Muscle layer of colon (tissue), 2 donors: ENCODE measurements around the gene SLC29A4.
"Not testable (repeated sequence)": the region's sequence is repeated elsewhere in the genome, so short reads cannot be mapped to it uniquely, and the experiment has no call there.

Experiments used
- H3K27ac ChIP-seq: one replicate; pipeline ENCODE4 v1.7.0; 2013; ENCODE audit warnings: low read depth, mild to moderate bottlenecking, low read length, moderate library complexity
- H3K27me3 ChIP-seq, 2 donors: one replicate each; pipeline ENCODE4 v1.7.0; 2013; ENCODE audit warnings: low read length in 2 of 2, mild to moderate bottlenecking in 2 of 2; ENCODE audit not compliant: insufficient read depth in 2 of 2, control insufficient read depth in 1 of 2
- H3K36me3 ChIP-seq: one replicate; pipeline ENCODE4 v1.7.0; 2013; ENCODE audit warnings: mild to moderate bottlenecking, low read length; ENCODE audit not compliant: insufficient read depth
- H3K4me1 ChIP-seq: one replicate; pipeline ENCODE4 v1.7.0; 2013; ENCODE audit warnings: mild to moderate bottlenecking, low read length; ENCODE audit not compliant: insufficient read depth
- H3K4me3 ChIP-seq, 2 donors: one replicate each; pipeline ENCODE4 v1.7.0; 2013; ENCODE audit warnings: low read length in 2 of 2, low read depth in 1 of 2, mild to moderate bottlenecking in 1 of 2, moderate library complexity in 1 of 2
- H3K9ac ChIP-seq: one replicate; pipeline ENCODE4 v1.7.0; 2013; ENCODE audit warnings: low read length
- H3K9me3 ChIP-seq: one replicate; pipeline ENCODE4 v1.7.0; 2013; ENCODE audit warnings: mild to moderate bottlenecking, low read length
- donor health status: abdominal sarcoma.
- donor health status: Adenocarcinoma of cecum.

The SLC29A4 gene

GRCh38 chr7:5282543-5283316 is at the start of gene SLC29A4:
Gene SLC29A4, plus strand, starts transcription at chr7:5282943. Its CDS starts 4,874 bp downstream, at chr7:5287817.
- no peak within 1 kb of the TSS for H3K9ac ChIP-seq
- no peaks in the 10 kb centered on the region for H3K36me3 ChIP-seq
- no peak within 1 kb of the TSS for H3K27ac ChIP-seq
- no peaks in the 10 kb centered on the region for H3K4me1 ChIP-seq
- no peak within 1 kb of the TSS for H3K4me3 ChIP-seq
- H3K27me3 ChIP-seq = peaks cover 0 to 10% of the 10 kb centered on the region in 2 donors
- H3K9me3 ChIP-seq = no peaks in the 10 kb centered on the region

- no peak overlapping the region for H3K9ac ChIP-seq
- peaks cover 3% of the 10 kb centered on the region for H3K4me1 ChIP-seq
- H3K27ac ChIP-seq = no peak overlapping the region
- no peak overlapping the region for H3K4me3 ChIP-seq
- H3K36me3 ChIP-seq = peaks cover 29% of the 10 kb centered on the region
- no peaks in the 10 kb centered on the region for H3K9me3 ChIP-seq
- H3K27me3 ChIP-seq = no peaks in the 10 kb centered on the region
These were observed 47.6 kb upstream of the SLC29A4 start for GRCh38 chr7:5234852-5235831.

GRCh38 chr7:5237286-5237685 is 45.5 kb upstream of the SLC29A4 start:
- H3K27me3 ChIP-seq = no peaks in the 10 kb centered on the region
- H3K27ac ChIP-seq = no peak overlapping the region
- no peak overlapping the region for H3K4me3 ChIP-seq
- peaks cover 8% of the 10 kb centered on the region for H3K36me3 ChIP-seq
- peaks cover 4% of the 10 kb centered on the region for H3K4me1 ChIP-seq
- H3K9me3 ChIP-seq = no peaks in the 10 kb centered on the region
- H3K9ac ChIP-seq = no peak overlapping the region

GRCh38 chr7:5238500-5238899 is 44.2 kb upstream of the SLC29A4 start:
- Histone ChIP-seq H3K9me3 (no peaks in the 10 kb centered on the region), H3K27me3 (no peaks in the 10 kb centered on the region), H3K36me3 (no peaks in the 10 kb centered on the region), H3K4me1 (peaks cover 4% of the 10 kb centered on the region), H3K27ac (no peak overlapping the region), H3K9ac (no peak overlapping the region), H3K4me3 (no peak overlapping the region)

- peaks cover 4% of the 10 kb centered on the region for H3K4me1 ChIP-seq
- no peaks in the 10 kb centered on the region for H3K27me3 ChIP-seq
- no peaks in the 10 kb centered on the region for H3K36me3 ChIP-seq
- H3K27ac ChIP-seq = no peak overlapping the region
- no peak overlapping the region for H3K9ac ChIP-seq
- no peak overlapping the region for H3K4me3 ChIP-seq
- no peaks in the 10 kb centered on the region for H3K9me3 ChIP-seq
These were observed 39.5 kb upstream of the SLC29A4 start for GRCh38 chr7:5243261-5243660.

GRCh38 chr7:5248201-5248885 is 34.4 kb upstream of the SLC29A4 start:
- Histone ChIP-seq H3K36me3 (no peaks in the 10 kb centered on the region), H3K4me3 (no peak overlapping the region), H3K4me1 (no peaks in the 10 kb centered on the region), H3K9me3 (no peaks in the 10 kb centered on the region), H3K9ac (no peak overlapping the region), H3K27me3 (no peaks in the 10 kb centered on the region), H3K27ac (no peak overlapping the region)

GRCh38 chr7:5250787-5251186 is 32.0 kb upstream of the SLC29A4 start:
- not testable (repeated sequence) for H3K4me3 ChIP-seq, H3K9me3 ChIP-seq, H3K4me1 ChIP-seq, H3K9ac ChIP-seq, H3K27ac ChIP-seq, H3K36me3 ChIP-seq, H3K27me3 ChIP-seq

GRCh38 chr7:5253529-5253928 is 29.2 kb upstream of the SLC29A4 start:
- not testable (repeated sequence) for H3K4me1 ChIP-seq, H3K27ac ChIP-seq, H3K9ac ChIP-seq, H3K4me3 ChIP-seq, H3K36me3 ChIP-seq, H3K27me3 ChIP-seq, H3K9me3 ChIP-seq

- not testable (repeated sequence) for H3K27me3 ChIP-seq, H3K36me3 ChIP-seq, H3K9me3 ChIP-seq, H3K4me1 ChIP-seq, H3K27ac ChIP-seq, H3K4me3 ChIP-seq, H3K9ac ChIP-seq
These were observed 28.4 kb upstream of the SLC29A4 start for GRCh38 chr7:5254371-5254770.

GRCh38 chr7:5255832-5256231 is 26.9 kb upstream of the SLC29A4 start:
- Histone ChIP-seq H3K4me1 (no peaks in the 10 kb centered on the region), H3K27ac (no peak overlapping the region), H3K9ac (no peak overlapping the region), H3K9me3 (no peaks in the 10 kb centered on the region), H3K36me3 (no peaks in the 10 kb centered on the region), H3K27me3 (no peaks in the 10 kb centered on the region), H3K4me3 (no peak overlapping the region)

- not testable (repeated sequence) for H3K36me3 ChIP-seq, H3K27ac ChIP-seq
These were observed 22.1 kb upstream of the SLC29A4 start for GRCh38 chr7:5260530-5261068.

More at GRCh38 chr7:5260530-5261068, 22.1 kb upstream of the SLC29A4 start:
- not testable (repeated sequence) for H3K27me3 ChIP-seq, H3K9me3 ChIP-seq, H3K4me1 ChIP-seq, H3K9ac ChIP-seq, H3K4me3 ChIP-seq
